Stimulated activated CD8-positive, alpha-beta memory T cell treated with anti-CD3 and anti-CD28 coated beads, Interleukin-7, amount 100 ng/mL, for 48 hours (primary cell): ENCODE results near the gene SNAPIN.
"Not testable (repeated sequence)": the region's sequence is repeated elsewhere in the genome, so short reads cannot be mapped to it uniquely, and the experiment has no call there.

ENCODE experiments used
- DNase-seq, 2 donors: peaks; one replicate each; pipeline ENCODE4 v3.0.0-alpha.2; 2020; ENCODE audit warnings: low read depth in 1 of 2; ENCODE audit errors: extremely low read depth in 1 of 2

Gene SNAPIN

GRCh38 chr1:153626904-153627714 lies 31.4 kb upstream of the SNAPIN start, which contains the start of gene S100A13:
S100A13 (minus strand) TSS chr1:153627505; CDS start chr1:153626472, 1,033 bp downstream.
- DNase-seq = no peak

GRCh38 chr1:153627715-153628626 lies 30.5 kb upstream of the SNAPIN start, which contains the start of gene S100A1:
S100A1 (plus strand) TSS chr1:153628434; CDS start chr1:153630522, 2,088 bp downstream.
- DNase-seq = no peak

GRCh38 chr1:153628638-153629342 lies 29.7 kb upstream of the SNAPIN start:
- no peak for DNase-seq

- no peak for DNase-seq
Measured at GRCh38 chr1:153629343-153629665, 29.2 kb upstream of the SNAPIN start.

GRCh38 chr1:153629971-153630370 lies 28.5 kb upstream of the SNAPIN start:
- no peak for DNase-seq

- no peak for DNase-seq
Measured at GRCh38 chr1:153630384-153630783, 28.1 kb upstream of the SNAPIN start.

- no peak for DNase-seq
Measured at GRCh38 chr1:153631047-153632022, 27.2 kb upstream of the SNAPIN start.

GRCh38 chr1:153633161-153633753 lies 25.2 kb upstream of the SNAPIN start:
- no peak for DNase-seq

GRCh38 chr1:153633754-153634665 lies 24.5 kb upstream of the SNAPIN start, which contains the start of gene CHTOP:
CHTOP (plus strand) TSS chr1:153634066; CDS start chr1:153636589, 2,523 bp downstream.
- DNase-seq = peak; percentile 92 to 96

- no peak for DNase-seq
Measured at GRCh38 chr1:153635872-153636271, 22.6 kb upstream of the SNAPIN start.

- DNase-seq = no peak
Measured at GRCh38 chr1:153636312-153636711, 22.2 kb upstream of the SNAPIN start.

- no peak for DNase-seq
Measured at GRCh38 chr1:153638261-153638660, 20.2 kb upstream of the SNAPIN start.

GRCh38 chr1:153639280-153639679 lies 19.2 kb upstream of the SNAPIN start:
- no peak for DNase-seq

GRCh38 chr1:153640213-153640612 lies 18.3 kb upstream of the SNAPIN start:
- not testable (repeated sequence) for DNase-seq

GRCh38 chr1:153640861-153641260 lies 17.6 kb upstream of the SNAPIN start:
- DNase-seq = no peak

- DNase-seq = no peak
Measured at GRCh38 chr1:153642161-153642560, 16.3 kb upstream of the SNAPIN start.

GRCh38 chr1:153643100-153643499 lies 15.4 kb upstream of the SNAPIN start:
- no peak for DNase-seq

- no peak for DNase-seq
Measured at GRCh38 chr1:153643816-153644215, 14.7 kb upstream of the SNAPIN start.
